ENCODE results near the gene ROBO1.

ROBO1 gene

GRCh38 chr3:79012530-79012913, 755.3 kb downstream of the ROBO1 start:
- no peak for DNase-seq (ENCODE audit: low read depth)

- no peak for DNase-seq (ENCODE audit: low read depth)
These were observed 755.8 kb downstream of the ROBO1 start for GRCh38 chr3:79011821-79012529.

- no peak for DNase-seq (ENCODE audit: low read depth)
These were observed 757.9 kb downstream of the ROBO1 start for GRCh38 chr3:79009861-79010260.

GRCh38 chr3:79006077-79006476, 761.7 kb downstream of the ROBO1 start:
- DNase-seq (ENCODE audit: low read depth): no peak

- DNase-seq (ENCODE audit: low read depth): no peak
These were observed 762.7 kb downstream of the ROBO1 start for GRCh38 chr3:79005084-79005483.

GRCh38 chr3:79003994-79004393, 763.8 kb downstream of the ROBO1 start:
- no peak for DNase-seq (ENCODE audit: low read depth)

- DNase-seq (ENCODE audit: low read depth): no peak
These were observed 765.1 kb downstream of the ROBO1 start for GRCh38 chr3:79002465-79003372.

- no peak for DNase-seq (ENCODE audit: low read depth)
These were observed 766.5 kb downstream of the ROBO1 start for GRCh38 chr3:79001255-79001654.

GRCh38 chr3:78999139-78999538, 768.7 kb downstream of the ROBO1 start:
- no peak for DNase-seq (ENCODE audit: low read depth)

- DNase-seq (ENCODE audit: low read depth): no peak
These were observed 772.7 kb downstream of the ROBO1 start for GRCh38 chr3:78995087-78995486.

- no peak for DNase-seq (ENCODE audit: low read depth)
These were observed 773.4 kb downstream of the ROBO1 start for GRCh38 chr3:78994174-78995027.

- DNase-seq (ENCODE audit: low read depth): no peak
These were observed 774.4 kb downstream of the ROBO1 start for GRCh38 chr3:78993375-78993774.

- no peak for DNase-seq (ENCODE audit: low read depth)
These were observed 775.0 kb downstream of the ROBO1 start for GRCh38 chr3:78992830-78993229.

GRCh38 chr3:78992400-78992799, 775.4 kb downstream of the ROBO1 start:
- DNase-seq (ENCODE audit: low read depth): no peak

GRCh38 chr3:78991656-78992055, 776.1 kb downstream of the ROBO1 start:
- DNase-seq (ENCODE audit: low read depth): no peak

GRCh38 chr3:78990156-78990555, 777.6 kb downstream of the ROBO1 start:
- DNase-seq (ENCODE audit: low read depth): no peak

GRCh38 chr3:78988324-78988723, 779.5 kb downstream of the ROBO1 start:
- DNase-seq (ENCODE audit: low read depth): no peak

- no peak for DNase-seq (ENCODE audit: low read depth)
These were observed 781.2 kb downstream of the ROBO1 start for GRCh38 chr3:78986416-78987101.

GRCh38 chr3:78985981-78986380, 781.8 kb downstream of the ROBO1 start:
- DNase-seq (ENCODE audit: low read depth): no peak

GRCh38 chr3:78979028-78979427, 788.8 kb downstream of the ROBO1 start:
- DNase-seq (ENCODE audit: low read depth): no peak

GRCh38 chr3:78978037-78978436, 789.8 kb downstream of the ROBO1 start:
- no peak for DNase-seq (ENCODE audit: low read depth)

GRCh38 chr3:78977073-78977472, 790.7 kb downstream of the ROBO1 start:
- no peak for DNase-seq (ENCODE audit: low read depth)
